Measurements from ENCODE around the gene APELA.

DNA sequence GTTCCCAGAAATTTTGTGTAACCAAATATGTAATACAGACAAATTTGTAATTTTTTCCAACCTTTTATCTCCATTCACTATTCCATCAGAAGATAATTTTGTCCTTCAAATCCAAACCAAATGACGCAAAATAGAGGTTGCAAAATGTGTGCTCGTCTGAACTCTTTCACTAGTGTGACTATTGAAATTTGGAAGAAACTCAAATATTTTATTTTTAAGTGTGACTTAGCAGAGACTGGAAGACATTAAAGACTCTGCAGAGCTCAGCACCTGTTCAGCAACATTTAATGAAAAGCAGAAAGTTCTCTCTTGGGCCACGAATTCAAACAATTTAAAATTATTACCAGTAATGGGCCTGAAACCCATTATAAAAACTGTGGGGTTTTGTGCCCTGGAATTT is 30.0 kb upstream of the APELA start:
- TF ChIP-seq, protein P1, sequence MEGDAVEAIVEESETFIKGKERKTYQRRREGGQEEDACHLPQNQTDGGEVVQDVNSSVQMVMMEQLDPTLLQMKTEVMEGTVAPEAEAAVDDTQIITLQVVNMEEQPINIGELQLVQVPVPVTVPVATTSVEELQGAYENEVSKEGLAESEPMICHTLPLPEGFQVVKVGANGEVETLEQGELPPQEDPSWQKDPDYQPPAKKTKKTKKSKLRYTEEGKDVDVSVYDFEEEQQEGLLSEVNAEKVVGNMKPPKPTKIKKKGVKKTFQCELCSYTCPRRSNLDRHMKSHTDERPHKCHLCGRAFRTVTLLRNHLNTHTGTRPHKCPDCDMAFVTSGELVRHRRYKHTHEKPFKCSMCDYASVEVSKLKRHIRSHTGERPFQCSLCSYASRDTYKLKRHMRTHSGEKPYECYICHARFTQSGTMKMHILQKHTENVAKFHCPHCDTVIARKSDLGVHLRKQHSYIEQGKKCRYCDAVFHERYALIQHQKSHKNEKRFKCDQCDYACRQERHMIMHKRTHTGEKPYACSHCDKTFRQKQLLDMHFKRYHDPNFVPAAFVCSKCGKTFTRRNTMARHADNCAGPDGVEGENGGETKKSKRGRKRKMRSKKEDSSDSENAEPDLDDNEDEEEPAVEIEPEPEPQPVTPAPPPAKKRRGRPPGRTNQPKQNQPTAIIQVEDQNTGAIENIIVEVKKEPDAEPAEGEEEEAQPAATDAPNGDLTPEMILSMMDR (IDR thresholded peaks at IDR 0.05) = no peak
- TF ChIP-seq POLR2AphosphoS5 (IDR thresholded peaks at IDR 0.05) = no peak

All from prostate gland (tissue), 2 donors.